ENCODE data around the gene EPRS1. TPM values are rescaled to one million over a fixed set of nuclear protein-coding genes. Genes with fewer than 3 reads are reported as not detected.

EPRS1 gene
- total RNA-seq, 2 donors from 2014 or later, result 55.1 to 60.3 TPM

- Mint-ChIP-seq H3K27ac (no peak overlapping the region), H3K4me1 (peaks cover 10% of the 10 kb centered on the region), H3K4me3 (no peak overlapping the region), H3K36me3 (ENCODE audit: low read depth) (peaks cover 16% of the 10 kb centered on the region), H3K27me3 (no peaks in the 10 kb centered on the region)
- H3K9me3 ChIP-seq (ENCODE audit: control insufficient read depth, low read length, poor library complexity, severe bottlenecking), result no peaks in the 10 kb centered on the region
- DNase-seq, result no peak
- no peak for ATAC-seq
Observed at GRCh38 chr1:220013497-220013896, 32.8 kb downstream of the EPRS1 start.

- ATAC-seq (no peak), DNase-seq (no peak)
- H3K4me1 Mint-ChIP-seq, result peaks cover 10% of the 10 kb centered on the region
- H3K4me3 Mint-ChIP-seq, result no peak overlapping the region
- no peak overlapping the region for H3K27ac Mint-ChIP-seq
- no peaks in the 10 kb centered on the region for H3K9me3 ChIP-seq (ENCODE audit: control insufficient read depth, low read length, poor library complexity, severe bottlenecking)
- peaks cover 14% of the 10 kb centered on the region for H3K36me3 Mint-ChIP-seq (ENCODE audit: low read depth)
- no peaks in the 10 kb centered on the region for H3K27me3 Mint-ChIP-seq
Observed at GRCh38 chr1:220012259-220012658, 34.0 kb downstream of the EPRS1 start.

GRCh38 chr1:220011620-220012019 is 34.7 kb downstream of the EPRS1 start:
- no peaks in the 10 kb centered on the region for H3K27me3 Mint-ChIP-seq
- ATAC-seq, result no peak
- H3K4me3 Mint-ChIP-seq, result no peak overlapping the region
- peaks cover 10% of the 10 kb centered on the region for H3K4me1 Mint-ChIP-seq
- DNase-seq, result no peak
- H3K27ac Mint-ChIP-seq, result no peak overlapping the region
- peaks cover 15% of the 10 kb centered on the region for H3K36me3 Mint-ChIP-seq (ENCODE audit: low read depth)
- H3K9me3 ChIP-seq (ENCODE audit: control insufficient read depth, low read length, poor library complexity, severe bottlenecking), result no peaks in the 10 kb centered on the region

GRCh38 chr1:220007438-220007837 is 38.9 kb downstream of the EPRS1 start:
- H3K4me3 Mint-ChIP-seq, result no peak overlapping the region
- no peak for DNase-seq
- no peaks in the 10 kb centered on the region for H3K9me3 ChIP-seq (ENCODE audit: control insufficient read depth, low read length, poor library complexity, severe bottlenecking)
- ATAC-seq, result no peak
- peaks cover 13% of the 10 kb centered on the region for H3K36me3 Mint-ChIP-seq (ENCODE audit: low read depth)
- no peaks in the 10 kb centered on the region for H3K4me1 Mint-ChIP-seq
- H3K27me3 Mint-ChIP-seq, result no peaks in the 10 kb centered on the region
- no peak overlapping the region for H3K27ac Mint-ChIP-seq

- no peaks in the 10 kb centered on the region for H3K9me3 ChIP-seq (ENCODE audit: control insufficient read depth, low read length, poor library complexity, severe bottlenecking)
- H3K36me3 Mint-ChIP-seq (ENCODE audit: low read depth), result peaks cover 11% of the 10 kb centered on the region
- H3K4me3 Mint-ChIP-seq, result no peak overlapping the region
- no peak overlapping the region for H3K27ac Mint-ChIP-seq
- ATAC-seq, result no peak
- no peaks in the 10 kb centered on the region for H3K4me1 Mint-ChIP-seq
- no peak for DNase-seq
- no peaks in the 10 kb centered on the region for H3K27me3 Mint-ChIP-seq
Observed at GRCh38 chr1:220005489-220005888, 40.8 kb downstream of the EPRS1 start.

- DNase-seq, result no peak
- Mint-ChIP-seq H3K4me1 (no peaks in the 10 kb centered on the region), H3K36me3 (ENCODE audit: low read depth) (peaks cover 11% of the 10 kb centered on the region), H3K27ac (no peak overlapping the region), H3K27me3 (no peaks in the 10 kb centered on the region), H3K4me3 (no peak overlapping the region)
- ATAC-seq, result no peak
- H3K9me3 ChIP-seq (ENCODE audit: control insufficient read depth, low read length, poor library complexity, severe bottlenecking), result no peaks in the 10 kb centered on the region
Observed at GRCh38 chr1:220003610-220004299, 42.5 kb downstream of the EPRS1 start.

GRCh38 chr1:220003015-220003414 is 43.3 kb downstream of the EPRS1 start:
- Mint-ChIP-seq H3K27ac (no peak overlapping the region), H3K27me3 (no peaks in the 10 kb centered on the region), H3K4me1 (peaks cover under 1% of the 10 kb centered on the region)

GRCh38 chr1:220001095-220001501 is 45.2 kb downstream of the EPRS1 start:
- Mint-ChIP-seq H3K4me3 (no peak overlapping the region), H3K27ac (no peak overlapping the region)

More at GRCh38 chr1:220003015-220003414, 43.3 kb downstream of the EPRS1 start:
- DNase-seq, result no peak
- no peak for ATAC-seq
- Mint-ChIP-seq H3K4me3 (no peak overlapping the region), H3K36me3 (ENCODE audit: low read depth) (peaks cover 11% of the 10 kb centered on the region)
- H3K9me3 ChIP-seq (ENCODE audit: control insufficient read depth, low read length, poor library complexity, severe bottlenecking), result no peaks in the 10 kb centered on the region

GRCh38 chr1:219999821-220000220 is 46.5 kb downstream of the EPRS1 start:
- peaks cover 2% of the 10 kb centered on the region for H3K4me1 Mint-ChIP-seq
- H3K36me3 Mint-ChIP-seq (ENCODE audit: low read depth), result peaks cover 9% of the 10 kb centered on the region
- no peak overlapping the region for H3K27ac Mint-ChIP-seq
- H3K27me3 Mint-ChIP-seq, result no peaks in the 10 kb centered on the region
- ATAC-seq (no peak), DNase-seq (no peak)
- no peak overlapping the region for H3K4me3 Mint-ChIP-seq
- H3K9me3 ChIP-seq (ENCODE audit: control insufficient read depth, low read length, poor library complexity, severe bottlenecking), result no peaks in the 10 kb centered on the region

More at GRCh38 chr1:220001095-220001501, 45.2 kb downstream of the EPRS1 start:
- Mint-ChIP-seq H3K27me3 (no peaks in the 10 kb centered on the region), H3K36me3 (ENCODE audit: low read depth) (peaks cover 9% of the 10 kb centered on the region), H3K4me1 (peaks cover 2% of the 10 kb centered on the region)
- no peaks in the 10 kb centered on the region for H3K9me3 ChIP-seq (ENCODE audit: control insufficient read depth, low read length, poor library complexity, severe bottlenecking)
- ATAC-seq, result no peak
- DNase-seq, result no peak

Other genes starting within 250 kb of the EPRS1 start
- gene SLC30A10, start 117.9 kb downstream of the EPRS1 start, total RNA-seq, result not detected
- gene BPNT1, start 43.3 kb upstream of the EPRS1 start, total RNA-seq, result 1 to 10 TPM; 6.0 to 9.4 TPM
- 10 to 100 TPM; 29.8 to 32.6 TPM for gene IARS2, start 47.6 kb upstream of the EPRS1 start, total RNA-seq
- gene RAB3GAP2, start 225.9 kb upstream of the EPRS1 start, total RNA-seq, result 10 to 100 TPM; 46.6 to 49.1 TPM